NCI-H446 treated with DMSO at 0.1 percent for 48 hours (cell line): ENCODE data around the gene SOX1.

Experiments used
- DNase-seq: peaks from one replicate; lab custom pipeline; 2025; lab: John Stamatoyannopoulos, UW

The SOX1 gene

GRCh38 chr13:112106478-112107141 lies 39.7 kb downstream of the SOX1 start:
- no peak for DNase-seq

GRCh38 chr13:112107289-112107688 lies 40.3 kb downstream of the SOX1 start:
- no peak for DNase-seq

- DNase-seq: no peak
Measured at GRCh38 chr13:112110479-112110878, 43.5 kb downstream of the SOX1 start.

GRCh38 chr13:112111239-112111857 lies 44.4 kb downstream of the SOX1 start:
- no peak for DNase-seq

- DNase-seq: no peak
Measured at GRCh38 chr13:112112534-112113276, 45.8 kb downstream of the SOX1 start.

GRCh38 chr13:112113348-112113747 lies 46.4 kb downstream of the SOX1 start:
- DNase-seq: no peak

GRCh38 chr13:112113851-112114250 lies 46.9 kb downstream of the SOX1 start:
- DNase-seq: no peak

GRCh38 chr13:112114391-112114790 lies 47.4 kb downstream of the SOX1 start:
- no peak for DNase-seq

GRCh38 chr13:112115403-112116091 lies 48.6 kb downstream of the SOX1 start:
- no peak for DNase-seq

- no peak for DNase-seq
Measured at GRCh38 chr13:112116187-112116950, 49.4 kb downstream of the SOX1 start.

- DNase-seq: no peak
Measured at GRCh38 chr13:112117258-112117954, 50.5 kb downstream of the SOX1 start.

- DNase-seq: no peak
Measured at GRCh38 chr13:112117955-112118302, 51.0 kb downstream of the SOX1 start.

- no peak for DNase-seq
Measured at GRCh38 chr13:112118451-112119064, 51.6 kb downstream of the SOX1 start.

GRCh38 chr13:112119192-112120030 lies 52.5 kb downstream of the SOX1 start:
- DNase-seq: no peak

- no peak for DNase-seq
Measured at GRCh38 chr13:112120031-112120373, 53.1 kb downstream of the SOX1 start.
